NCI-H1092 (cell line): ENCODE measurements around the gene P2RY14.
"Not testable (repeated sequence)": the region's sequence is repeated elsewhere in the genome, so short reads cannot be mapped to it uniquely, and the experiment has no call there.

Experiments
- DNase-seq: peaks from one replicate; lab custom pipeline; 2025; lab: John Stamatoyannopoulos, UW

P2RY14 gene

DNA sequence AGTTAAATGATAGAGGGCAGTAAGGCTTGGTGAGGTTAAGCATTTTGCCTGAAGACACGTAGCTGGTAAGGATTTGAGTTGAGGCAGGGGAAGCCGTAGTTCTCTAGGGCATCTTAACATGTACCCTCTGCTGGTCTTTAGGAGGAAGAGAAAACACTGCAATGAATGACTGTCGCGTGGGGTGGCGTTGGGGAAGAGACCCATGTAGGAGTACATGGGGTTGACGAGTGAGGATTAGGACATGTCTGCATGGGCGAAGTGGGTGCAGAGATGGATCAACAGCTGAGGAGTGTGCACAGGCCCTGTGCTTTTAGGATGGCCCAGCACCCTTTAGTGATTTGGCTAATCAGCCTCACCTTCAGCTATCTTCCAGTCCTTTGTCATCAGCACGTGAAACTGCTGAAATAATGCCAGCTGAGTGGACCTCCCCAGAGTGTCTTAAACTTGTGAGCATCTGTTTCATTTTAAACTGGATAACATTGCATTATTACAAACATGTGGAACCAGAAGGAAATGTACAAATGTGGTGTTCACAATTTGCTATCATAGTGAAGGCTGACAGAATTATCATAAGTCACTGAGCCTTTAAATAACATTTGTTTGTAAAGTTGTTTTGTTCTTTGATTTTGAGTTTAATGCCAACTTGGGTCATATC, 15.3 kb downstream of the P2RY14 start:
- no peak for DNase-seq

GRCh38 chr3:151259664-151260063, 18.7 kb downstream of the P2RY14 start:
- no peak for DNase-seq

- no peak for DNase-seq
Measured at GRCh38 chr3:151256749-151257148, 21.6 kb downstream of the P2RY14 start.

DNA sequence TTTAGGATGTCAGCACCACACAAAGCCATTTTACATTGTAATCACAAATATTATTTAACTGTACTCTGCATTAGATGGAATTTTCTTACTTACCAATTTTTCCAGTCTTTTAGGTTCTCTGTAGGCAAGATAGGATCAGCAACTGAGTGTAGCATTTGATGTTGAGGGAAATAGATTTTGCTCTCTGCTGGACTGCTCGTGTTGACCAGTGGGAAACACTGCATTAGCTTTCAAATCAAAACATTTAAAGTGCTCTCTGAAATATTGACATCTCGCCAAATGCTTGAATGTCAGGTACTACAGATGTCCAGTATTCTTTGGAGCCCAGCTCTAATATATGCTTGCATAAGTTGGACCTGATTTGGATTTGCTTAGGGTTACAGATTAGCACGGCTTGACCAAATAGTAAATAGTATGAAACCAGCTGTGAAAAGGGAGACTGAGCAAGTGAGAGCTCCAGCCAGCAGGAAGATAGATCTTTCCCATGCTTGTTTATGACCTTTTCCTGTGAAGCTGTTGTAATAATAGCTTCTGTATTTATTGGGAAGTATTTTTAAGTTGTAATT, 29.5 kb downstream of the P2RY14 start:
- peak; percentile 7 for DNase-seq

DNA sequence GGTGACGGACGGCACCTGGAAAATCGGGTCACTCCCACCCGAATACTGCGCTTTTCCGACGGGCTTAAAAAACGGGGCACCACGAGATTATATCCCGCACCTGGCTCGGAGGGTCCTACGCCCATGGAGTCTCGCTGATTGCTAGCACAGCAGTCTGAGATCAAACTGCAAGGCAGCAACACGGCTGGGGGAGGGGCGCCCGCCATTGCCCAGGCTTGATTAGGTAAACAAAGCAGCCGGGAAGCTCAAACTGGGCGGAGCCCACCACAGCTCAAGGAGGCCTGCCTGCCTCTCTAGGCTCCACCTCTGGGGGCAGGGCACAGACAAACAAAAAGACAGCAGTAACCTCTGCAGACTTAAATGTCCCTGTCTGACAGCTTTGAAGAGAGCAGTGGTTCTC, 36.3 kb downstream of the P2RY14 start:
- DNase-seq: not testable (repeated sequence)

DNA sequence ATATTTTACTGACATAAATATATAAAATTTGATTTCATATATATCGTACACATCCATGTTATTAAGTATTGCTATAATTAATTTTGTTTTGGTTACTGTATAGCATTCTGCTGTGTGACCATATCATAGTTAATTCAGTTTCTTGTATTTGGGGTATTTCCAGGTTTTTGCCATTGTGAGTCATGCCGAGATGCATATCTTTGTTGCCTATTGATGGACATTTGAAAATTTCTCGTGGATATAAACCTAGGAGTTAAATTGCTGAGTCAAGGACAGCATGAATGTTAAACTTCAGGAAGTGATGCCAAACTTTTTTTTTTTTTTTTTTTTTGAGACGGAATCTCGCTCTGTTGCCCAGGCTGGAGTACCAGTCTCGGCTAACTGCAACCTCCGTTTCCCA, 41.6 kb downstream of the P2RY14 start:
- no peak for DNase-seq

DNA sequence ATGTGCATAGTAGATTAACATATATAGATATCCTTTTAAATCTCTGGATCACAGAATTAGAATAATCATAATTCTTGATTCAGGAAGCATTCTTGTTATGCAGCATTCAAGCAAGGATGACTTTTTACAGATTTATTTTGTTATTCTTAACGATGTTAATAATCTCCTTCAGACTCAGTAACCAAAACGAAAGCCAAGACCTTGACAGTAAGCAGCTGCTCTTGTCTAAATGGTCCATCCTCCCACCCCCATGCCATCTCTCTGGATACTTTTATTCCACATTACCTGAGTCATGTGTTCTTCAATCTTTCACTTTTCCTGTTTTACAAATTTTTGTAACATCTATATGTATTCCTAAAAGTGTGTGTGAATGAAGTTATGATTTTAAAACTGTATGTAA, 42.0 kb downstream of the P2RY14 start:
- no peak for DNase-seq

GRCh38 chr3:151234825-151235224, 43.5 kb downstream of the P2RY14 start:
- no peak for DNase-seq

DNA sequence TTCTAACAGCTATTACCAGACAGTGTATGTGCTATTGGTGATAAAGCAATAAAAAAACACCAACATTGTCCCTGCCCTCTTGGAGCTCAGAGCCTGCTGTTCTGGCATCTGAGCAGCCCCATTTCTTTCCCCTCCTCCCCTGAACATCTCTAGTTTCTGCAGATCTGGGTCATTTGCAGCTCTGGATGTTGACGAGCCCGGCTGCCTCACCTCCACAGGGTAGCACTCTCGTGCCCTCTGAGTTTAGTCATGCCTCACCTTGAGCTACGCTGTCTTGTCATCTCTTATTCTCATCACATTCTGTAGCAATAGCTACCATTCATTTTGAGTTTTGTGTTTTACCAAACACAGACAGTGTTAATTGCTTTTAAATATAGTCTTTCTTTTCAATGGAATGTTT, 45.4 kb downstream of the P2RY14 start:
- no peak for DNase-seq

DNA sequence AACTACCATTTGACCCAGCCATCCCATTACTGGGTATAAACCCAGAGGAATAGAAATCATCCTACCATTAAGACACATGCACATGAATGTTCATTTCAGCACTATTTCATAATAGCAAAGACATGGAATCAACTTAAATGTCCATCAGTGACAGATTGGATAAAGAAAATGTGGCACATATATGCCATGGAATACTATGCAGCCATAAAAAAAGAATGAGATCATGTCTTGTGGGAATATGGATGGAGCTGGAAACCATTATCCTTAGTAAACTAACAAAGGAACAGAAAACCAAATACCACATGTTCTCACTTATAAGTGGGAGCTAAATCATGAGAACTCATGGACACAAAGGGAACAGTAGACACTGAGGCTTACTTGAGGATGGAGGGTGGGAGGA, 45.9 kb downstream of the P2RY14 start:
- DNase-seq: not testable (repeated sequence)

DNA sequence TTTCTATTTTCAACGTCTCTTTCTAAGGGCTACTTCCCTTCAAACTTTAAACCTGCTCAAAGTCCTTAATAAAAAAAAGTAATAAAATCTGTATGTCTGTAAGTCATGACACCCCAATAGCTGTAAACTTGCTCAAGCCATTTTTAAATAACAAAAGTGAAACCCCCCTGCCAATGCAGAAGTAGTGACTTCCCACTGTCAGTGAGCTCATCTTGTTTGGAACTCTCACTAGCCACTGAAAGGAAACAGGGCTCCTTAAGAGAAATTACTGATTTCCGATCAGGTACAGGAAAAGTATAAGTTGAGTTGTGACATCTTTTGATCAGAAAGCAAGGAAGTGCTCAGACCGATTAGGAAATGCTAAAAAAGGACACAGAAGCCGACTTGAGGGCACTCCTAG, 47.7 kb downstream of the P2RY14 start:
- DNase-seq: no peak

GRCh38 chr3:151228666-151229040, 49.7 kb downstream of the P2RY14 start:
- no peak for DNase-seq

DNA sequence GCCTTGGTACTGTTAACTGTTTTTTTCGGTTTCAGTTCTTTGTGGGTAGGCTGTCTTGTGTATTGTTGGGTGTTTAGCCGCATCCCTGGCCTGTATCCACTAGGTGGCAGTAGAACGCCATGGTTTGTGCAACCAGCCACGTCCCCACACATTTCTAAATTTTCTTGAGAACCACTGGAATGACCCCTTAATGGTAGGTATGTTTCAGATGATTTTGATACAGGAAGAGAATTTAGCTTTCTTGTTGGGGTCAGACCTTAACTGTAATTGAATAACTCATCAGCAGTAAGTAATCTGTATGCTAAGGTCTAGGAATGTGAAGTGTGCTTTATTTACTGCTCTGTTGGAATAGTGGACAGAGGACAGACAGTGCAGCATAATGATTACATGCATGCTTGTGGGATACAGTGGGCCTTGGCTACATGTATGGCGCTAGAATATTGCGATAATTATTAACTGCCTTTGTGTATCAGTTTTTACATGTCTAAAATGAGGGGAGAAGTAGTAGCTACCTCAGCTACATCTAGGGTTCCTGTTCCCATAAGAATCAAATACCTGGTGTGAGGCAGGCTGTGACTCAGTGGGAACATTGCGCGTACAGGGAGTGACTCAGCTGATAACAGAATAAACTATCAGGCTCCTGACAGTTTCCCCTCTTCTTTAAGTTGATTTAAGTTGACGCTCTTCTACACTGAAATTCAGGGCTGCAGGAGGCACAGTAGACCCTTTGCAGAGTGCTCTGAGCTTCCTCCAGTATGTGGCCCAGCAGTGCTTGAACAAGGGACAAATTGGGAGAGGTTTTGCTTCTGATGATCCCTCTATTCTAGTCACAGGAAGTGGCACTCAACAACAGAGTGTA, 50.3 kb downstream of the P2RY14 start:
- DNase-seq: no peak

- DNase-seq: no peak
Measured at GRCh38 chr3:151227266-151227806, 51.0 kb downstream of the P2RY14 start.

GRCh38 chr3:151226825-151227224, 51.5 kb downstream of the P2RY14 start:
- DNase-seq: no peak

GRCh38 chr3:151226088-151226563, 52.2 kb downstream of the P2RY14 start:
- DNase-seq: no peak

- no peak for DNase-seq
Measured at GRCh38 chr3:151225040-151225975, 53.0 kb downstream of the P2RY14 start.

DNA sequence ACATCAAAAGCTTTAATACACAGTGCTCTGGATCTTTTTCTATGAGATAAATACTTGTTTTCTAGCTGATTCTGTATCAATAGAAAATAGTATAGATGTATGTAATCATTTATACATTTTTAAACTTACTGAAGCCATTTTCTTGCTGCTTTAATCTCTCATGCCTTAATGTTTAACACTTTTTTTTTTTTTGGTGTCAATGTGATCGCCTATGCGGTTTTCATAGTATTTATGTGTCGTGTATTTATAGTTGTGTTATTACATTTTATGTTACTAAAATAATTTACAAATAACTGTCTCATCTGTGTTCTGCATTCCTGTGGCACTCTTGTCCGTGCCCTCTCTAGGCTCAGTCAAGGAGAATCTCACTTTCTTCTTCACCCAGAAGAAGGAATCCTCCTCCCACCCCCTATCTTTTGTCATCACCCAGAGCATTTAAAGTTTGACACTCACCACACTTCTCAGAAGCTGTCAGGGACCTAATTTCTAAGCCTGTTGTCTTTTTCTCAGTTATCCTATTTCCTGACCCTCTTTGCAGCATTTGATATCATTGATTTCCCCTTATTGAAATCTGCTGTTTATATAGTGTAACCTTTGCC, 54.0 kb downstream of the P2RY14 start:
- DNase-seq: no peak

DNA sequence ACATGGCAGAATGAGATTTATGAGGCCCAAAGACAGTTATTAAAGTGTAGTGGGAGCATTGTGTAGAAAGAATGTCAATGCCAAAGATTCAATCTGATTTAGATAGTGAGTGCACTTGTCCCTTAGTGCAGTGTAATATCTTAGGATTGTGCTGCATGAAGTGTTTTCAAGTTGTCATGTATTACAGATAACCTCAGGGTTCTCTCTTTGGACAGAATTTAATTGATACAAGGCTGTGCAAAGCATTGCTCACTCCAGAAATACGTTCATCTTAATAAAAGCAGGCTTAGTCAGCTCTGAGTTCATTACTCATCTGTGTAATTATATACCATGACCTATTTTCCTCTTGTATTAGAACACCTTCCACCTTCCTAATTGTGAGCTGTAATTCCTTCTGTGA, 59.3 kb downstream of the P2RY14 start:
- no peak for DNase-seq

GRCh38 chr3:151218136-151218535, 60.2 kb downstream of the P2RY14 start:
- no peak for DNase-seq
